ENCODE results near the gene KIAA0408. TPM values are rescaled to one million over a fixed set of nuclear protein-coding genes. Genes with fewer than 3 reads are reported as not detected.

KIAA0408 gene
- total RNA-seq, 1 experiment from 2014 or later: 3.1 TPM

DNA sequence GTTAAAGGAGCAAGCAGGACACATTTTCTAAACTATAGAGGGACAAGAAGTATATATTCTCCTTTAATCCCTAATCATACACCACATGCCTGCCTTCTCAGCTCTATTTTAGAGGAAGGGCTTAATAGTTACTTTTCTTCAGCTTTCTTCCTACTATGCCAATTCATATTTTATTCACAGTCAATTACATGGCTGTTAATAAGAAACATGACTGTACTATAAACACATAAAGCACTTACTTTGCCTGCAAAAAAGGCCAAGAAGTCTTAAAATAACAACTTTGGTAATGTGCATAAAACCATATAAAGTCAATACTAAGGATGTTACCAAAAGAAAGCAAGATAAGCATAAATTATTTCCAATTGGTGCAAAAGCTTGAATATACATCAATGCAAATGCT, 6.4 kb downstream of the KIAA0408 start:
- no peak overlapping the region for H3K27ac ChIP-seq (ENCODE audit: insufficient read length, low read depth, low read length)
- H3K4me2 ChIP-seq (ENCODE audit: insufficient read depth, insufficient read length, low read length): no peak overlapping the region
- TF ChIP-seq, protein P1, sequence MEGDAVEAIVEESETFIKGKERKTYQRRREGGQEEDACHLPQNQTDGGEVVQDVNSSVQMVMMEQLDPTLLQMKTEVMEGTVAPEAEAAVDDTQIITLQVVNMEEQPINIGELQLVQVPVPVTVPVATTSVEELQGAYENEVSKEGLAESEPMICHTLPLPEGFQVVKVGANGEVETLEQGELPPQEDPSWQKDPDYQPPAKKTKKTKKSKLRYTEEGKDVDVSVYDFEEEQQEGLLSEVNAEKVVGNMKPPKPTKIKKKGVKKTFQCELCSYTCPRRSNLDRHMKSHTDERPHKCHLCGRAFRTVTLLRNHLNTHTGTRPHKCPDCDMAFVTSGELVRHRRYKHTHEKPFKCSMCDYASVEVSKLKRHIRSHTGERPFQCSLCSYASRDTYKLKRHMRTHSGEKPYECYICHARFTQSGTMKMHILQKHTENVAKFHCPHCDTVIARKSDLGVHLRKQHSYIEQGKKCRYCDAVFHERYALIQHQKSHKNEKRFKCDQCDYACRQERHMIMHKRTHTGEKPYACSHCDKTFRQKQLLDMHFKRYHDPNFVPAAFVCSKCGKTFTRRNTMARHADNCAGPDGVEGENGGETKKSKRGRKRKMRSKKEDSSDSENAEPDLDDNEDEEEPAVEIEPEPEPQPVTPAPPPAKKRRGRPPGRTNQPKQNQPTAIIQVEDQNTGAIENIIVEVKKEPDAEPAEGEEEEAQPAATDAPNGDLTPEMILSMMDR (conservative IDR thresholded peaks at IDR 0.05): no peak
- no peaks in the 10 kb centered on the region for H3K79me2 ChIP-seq (ENCODE audit: insufficient read depth, low read length)
- H4K8ac ChIP-seq (replicated peaks; ENCODE audit: insufficient read length, low read depth, low read length): no peak overlapping the region
- no peak overlapping the region for H3K4ac ChIP-seq (ENCODE audit: low read depth, low read length)
- no peak for DNase-seq
- Mint-ChIP-seq H3K4me3 (no peak overlapping the region), H3K27me3 (ENCODE audit: low read depth) (no peaks in the 10 kb centered on the region), H3K36me3 (ENCODE audit: insufficient read depth in 1 of 3, low read depth in 3 of 3) (peaks cover 0 to 20% (median 4%) of the 10 kb centered on the region in 3 experiments), H3K27ac (no peak overlapping the region), H3K4me1 (peaks cover 16 to 20% of the 10 kb centered on the region in 2 experiments), H3K9me3 (no peaks in the 10 kb centered on the region)
- H4K5ac ChIP-seq (ENCODE audit: insufficient read length, low read depth, low read length): no peak overlapping the region
- no peak overlapping the region for H2AFZ ChIP-seq (ENCODE audit: low read length)
- no peaks in the 10 kb centered on the region for H3K27me3 ChIP-seq (ENCODE audit: insufficient read depth, low read length)
- H3K23ac ChIP-seq (ENCODE audit: insufficient read length, low read depth, low read length): no peak overlapping the region
- no peak overlapping the region for H4K91ac ChIP-seq (ENCODE audit: insufficient read length, low read depth, low read length)
- no peak overlapping the region for H2BK120ac ChIP-seq (ENCODE audit: low read depth, low read length, poor library complexity, severe bottlenecking)
- H3K23me2 ChIP-seq (ENCODE audit: insufficient read length, low read depth, low read length, poor library complexity, severe bottlenecking): no peaks in the 10 kb centered on the region
- H2BK12ac ChIP-seq (ENCODE audit: insufficient read length, low read depth, low read length): no peak overlapping the region
- no peaks in the 10 kb centered on the region for H4K20me1 ChIP-seq (ENCODE audit: control insufficient read depth, insufficient read depth, insufficient read length)
- no peak overlapping the region for H3K14ac ChIP-seq (ENCODE audit: insufficient read depth, low read length)
- H3K9ac ChIP-seq (ENCODE audit: extremely low read depth, insufficient read length, low read length): no peak overlapping the region
- H2BK5ac ChIP-seq (ENCODE audit: insufficient read length, low read length): no peak overlapping the region
- H2BK20ac ChIP-seq (ENCODE audit: low read depth, low read length, poor library complexity, severe bottlenecking): no peak overlapping the region
- H3K79me1 ChIP-seq (ENCODE audit: insufficient read depth, low read depth, low read length, poor library complexity, severe bottlenecking): no peaks in the 10 kb centered on the region
- H3K56ac ChIP-seq (ENCODE audit: insufficient read length, low read depth, low read length): no peak overlapping the region
- no peaks in the 10 kb centered on the region; the same call in 1 of the 2 replicates for H3K4me1 ChIP-seq (ENCODE audit: insufficient read depth, low read length)
- H2AK5ac ChIP-seq (ENCODE audit: insufficient read length, low read length): no peak overlapping the region
- no peak overlapping the region for H3K18ac ChIP-seq (ENCODE audit: insufficient read length, low read depth, low read length)
- no peaks in the 10 kb centered on the region for H3K9me3 ChIP-seq (ENCODE audit: control insufficient read depth, low read depth, low read length)
- H3T11ph ChIP-seq (ENCODE audit: low read length): no peak overlapping the region
- H2BK15ac ChIP-seq (ENCODE audit: low read depth, low read length): no peak overlapping the region

All from H9 (cell line).